Measurements from ENCODE around the gene P2RY1.
"Not testable (repeated sequence)": the region's sequence is repeated elsewhere in the genome, so short reads cannot be mapped to it uniquely, and the experiment has no call there.

The P2RY1 gene

DNA sequence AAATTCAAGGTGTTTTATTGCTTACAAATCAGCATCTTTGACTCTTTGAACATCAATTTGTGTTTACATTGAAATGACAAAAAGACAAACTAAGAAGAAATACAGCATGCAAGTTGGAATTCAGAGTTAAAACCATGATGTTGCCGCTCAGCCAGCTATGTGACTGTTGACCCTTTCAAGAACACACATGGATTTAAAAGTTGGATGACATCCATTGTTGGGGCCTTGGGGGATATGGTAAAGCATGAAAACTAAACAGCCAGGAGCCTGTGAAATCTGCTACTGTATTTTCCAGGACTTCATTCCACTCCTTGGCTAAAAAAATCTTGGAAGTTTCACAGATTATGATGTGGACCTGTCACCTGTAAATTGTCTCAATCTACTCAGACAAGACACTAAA is 4.6 kb downstream of the P2RY1 start:
- DNase-seq, result no peak

DNA sequence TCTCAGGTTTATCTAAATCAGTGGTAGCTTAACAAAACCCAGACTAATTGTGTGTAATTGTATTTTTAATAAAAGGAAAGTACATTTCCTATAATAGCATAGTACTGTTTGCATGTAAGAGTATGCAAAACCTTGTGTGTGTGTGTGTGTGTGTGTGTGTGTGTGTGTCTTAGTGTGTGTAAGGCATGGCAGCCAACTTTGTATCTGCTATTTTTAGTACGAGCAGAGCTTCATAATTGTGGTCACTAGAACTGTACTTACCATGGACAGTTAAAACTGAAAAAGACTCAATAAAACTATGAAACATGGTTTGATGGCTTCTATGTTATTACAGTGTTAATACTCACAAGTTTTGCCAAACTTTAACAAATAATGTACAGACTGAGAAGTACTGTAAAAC is 6.2 kb downstream of the P2RY1 start:
- no peak for DNase-seq

DNA sequence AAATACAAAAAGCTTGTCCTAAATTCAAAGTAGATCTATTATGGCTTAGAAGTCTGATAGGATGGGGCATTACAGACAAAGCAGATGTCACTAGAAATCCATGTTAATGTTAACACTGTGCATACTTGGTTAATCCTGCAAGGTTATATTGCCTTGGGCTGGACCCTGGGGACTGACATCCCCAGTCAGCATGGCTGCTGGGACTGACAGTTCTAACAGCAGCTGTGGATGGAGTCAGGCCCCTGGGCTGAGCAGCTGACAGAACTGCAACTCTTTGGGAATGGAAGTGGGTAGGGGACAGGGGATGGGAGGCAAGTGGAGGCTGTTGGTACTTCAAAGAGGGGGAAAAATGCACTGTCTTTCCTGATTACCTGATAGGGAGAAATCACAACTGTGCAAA is 7.5 kb downstream of the P2RY1 start:
- no peak for DNase-seq

DNA sequence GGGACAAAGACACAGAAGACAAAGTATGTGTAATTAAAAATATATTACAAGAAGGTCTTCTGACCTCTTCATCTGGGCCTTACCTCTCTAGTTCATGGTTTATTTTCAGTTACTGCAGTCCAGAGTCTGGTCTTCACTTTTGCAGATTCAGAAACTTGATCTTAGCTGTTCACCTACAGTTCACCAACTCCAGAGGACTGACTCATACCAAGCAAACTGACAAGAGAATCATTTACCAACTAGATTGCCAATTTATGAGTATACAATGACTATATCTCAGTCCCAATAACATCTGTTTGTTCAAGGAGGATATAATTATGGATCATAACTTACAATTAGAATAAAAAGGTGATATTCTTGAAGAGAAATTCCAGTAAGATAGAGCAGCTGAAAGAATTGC is 9.0 kb downstream of the P2RY1 start:
- DNase-seq, result no peak

DNA sequence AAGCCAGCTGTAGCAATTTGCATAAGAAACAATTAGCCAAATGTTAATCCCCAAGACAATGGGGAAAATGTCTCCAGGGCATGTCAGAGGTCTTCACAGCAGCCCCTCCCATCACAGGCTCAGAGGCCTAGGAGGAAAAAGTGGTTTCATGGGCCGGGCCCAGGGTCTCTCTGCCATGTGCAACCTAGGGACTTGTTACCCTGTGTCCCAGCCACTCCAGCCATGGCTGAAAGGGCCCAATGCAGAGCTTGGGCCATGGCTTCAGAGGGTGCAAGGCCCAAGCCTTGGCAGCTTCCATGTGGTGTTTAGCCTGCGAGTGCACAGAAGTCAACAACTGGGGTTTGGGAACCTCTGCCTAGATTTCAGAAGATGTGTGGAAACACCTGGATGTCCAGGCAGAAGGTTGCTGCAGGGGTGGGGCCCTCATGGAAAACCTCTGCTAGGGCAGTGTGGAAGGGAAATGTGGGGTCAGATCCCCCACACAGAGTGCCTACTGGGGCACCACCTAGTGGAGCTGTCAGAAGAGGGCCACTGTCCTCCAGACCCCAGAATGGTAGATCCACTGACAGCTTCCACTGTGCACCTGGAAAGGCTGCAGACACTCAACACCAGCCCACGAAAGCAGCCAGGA is 11.8 kb downstream of the P2RY1 start:
- not testable (repeated sequence) for DNase-seq

DNA sequence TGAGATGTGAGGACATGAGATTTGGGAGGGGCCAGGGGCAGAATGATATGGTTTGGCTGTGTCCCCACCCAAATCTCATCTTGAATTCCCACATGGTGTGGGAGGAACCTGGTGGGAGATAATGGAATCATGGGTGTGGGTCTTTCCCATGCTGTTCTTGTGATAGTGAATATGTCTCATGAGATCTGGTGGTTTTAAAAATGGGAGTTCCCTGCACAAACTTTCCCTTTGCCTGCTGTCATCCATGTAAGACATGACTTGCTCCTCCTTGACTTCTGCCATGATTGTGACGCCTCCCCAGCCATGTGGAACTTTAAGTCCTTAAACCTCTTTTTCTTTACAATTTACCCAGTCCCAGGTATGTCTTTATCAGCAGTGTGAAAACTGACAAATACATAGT is 12.7 kb downstream of the P2RY1 start:
- not testable (repeated sequence) for DNase-seq

DNA sequence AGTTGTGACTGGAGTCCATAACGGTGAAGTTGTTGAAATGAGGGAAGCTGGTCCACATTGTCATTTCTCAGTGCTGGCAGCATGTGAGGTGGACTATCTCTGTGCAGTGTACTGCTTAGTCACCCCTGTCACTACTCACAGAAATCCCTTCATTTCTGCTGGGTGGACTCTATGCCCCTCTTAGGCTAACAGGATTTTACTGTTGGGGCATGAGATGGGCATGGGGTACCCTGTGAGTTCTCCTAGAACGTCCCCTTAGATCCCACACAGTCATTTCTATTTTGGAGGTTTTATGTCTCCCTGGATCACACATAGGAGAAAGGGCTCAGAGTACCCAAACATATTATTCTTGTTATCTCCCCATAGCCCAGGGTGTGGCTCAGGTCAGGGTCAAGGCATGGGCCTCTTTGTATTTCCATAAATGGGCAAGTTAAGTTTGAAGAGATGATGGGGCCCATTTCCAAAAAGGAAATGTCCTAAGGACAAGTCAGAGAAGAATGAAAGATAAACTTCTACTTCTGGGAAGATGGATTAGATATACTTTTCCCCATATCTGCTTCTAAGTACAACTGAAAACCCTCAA is 15.2 kb downstream of the P2RY1 start:
- no peak for DNase-seq

DNA sequence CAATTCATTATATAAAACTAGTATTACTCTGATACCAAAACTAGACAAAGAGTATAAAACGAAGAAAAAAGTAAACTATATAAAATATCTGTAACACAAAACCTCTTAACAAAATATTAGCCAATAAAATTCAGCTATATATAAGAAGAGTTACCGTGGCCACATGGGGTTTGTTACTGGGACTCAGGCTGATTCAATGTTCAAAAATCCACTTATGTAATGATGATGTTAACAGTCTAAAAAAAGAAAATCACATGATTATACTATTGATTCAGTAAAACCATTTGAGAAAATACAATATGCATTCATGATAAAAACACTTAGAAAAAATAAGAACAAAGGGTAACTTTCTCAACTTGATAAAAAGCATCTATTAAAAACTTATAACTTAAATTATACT is 18.3 kb downstream of the P2RY1 start:
- no peak for DNase-seq

DNA sequence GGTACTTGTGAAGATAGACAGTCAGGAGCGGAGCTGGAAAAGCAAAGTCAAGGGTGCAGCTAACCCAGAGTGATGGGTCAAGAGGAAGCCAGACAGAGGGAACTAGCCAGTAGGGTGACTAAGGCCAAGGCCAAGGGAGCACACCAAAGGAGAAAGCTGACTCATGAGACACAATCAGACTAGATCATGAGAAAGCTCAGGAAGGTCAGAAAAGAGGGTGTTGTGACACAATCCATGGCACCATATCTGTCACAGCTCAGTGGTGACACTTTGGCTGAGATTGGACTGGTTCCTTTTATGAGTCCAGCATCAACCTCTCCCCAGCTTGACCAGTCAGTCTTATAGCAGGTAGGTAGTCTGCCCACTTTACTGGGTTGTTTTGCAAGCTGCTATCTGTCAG is 22.2 kb downstream of the P2RY1 start:
- DNase-seq, result no peak

DNA sequence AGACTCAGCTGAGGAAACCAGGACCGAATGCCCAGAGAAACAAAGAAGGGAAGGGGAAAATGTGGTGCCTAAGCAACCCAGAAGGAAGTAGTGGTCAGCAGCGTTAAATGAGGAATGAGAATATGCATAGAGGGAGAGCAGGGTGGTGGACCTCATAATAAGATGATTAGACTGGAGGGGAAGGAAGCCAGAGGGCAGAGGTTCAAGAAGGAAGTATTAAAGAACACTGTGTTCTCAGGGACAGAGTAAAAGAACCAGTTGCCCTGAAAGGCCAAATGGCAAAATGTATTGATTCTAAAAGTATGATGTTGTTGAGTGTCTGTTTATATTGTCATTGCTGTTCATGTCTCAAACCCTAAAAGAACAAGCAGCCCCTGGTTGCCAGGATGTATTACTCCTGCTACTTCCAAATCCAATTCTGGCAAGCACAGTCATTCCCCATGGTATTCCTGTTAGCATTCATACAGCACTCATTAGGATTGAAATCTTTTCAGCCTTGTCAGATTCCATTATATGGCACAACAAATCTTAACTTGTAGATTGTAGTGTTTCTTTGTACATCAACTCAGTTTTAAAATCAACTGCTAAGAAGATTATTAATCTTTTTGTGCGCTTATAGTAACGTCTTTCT is 23.4 kb downstream of the P2RY1 start:
- DNase-seq, result no peak

DNA sequence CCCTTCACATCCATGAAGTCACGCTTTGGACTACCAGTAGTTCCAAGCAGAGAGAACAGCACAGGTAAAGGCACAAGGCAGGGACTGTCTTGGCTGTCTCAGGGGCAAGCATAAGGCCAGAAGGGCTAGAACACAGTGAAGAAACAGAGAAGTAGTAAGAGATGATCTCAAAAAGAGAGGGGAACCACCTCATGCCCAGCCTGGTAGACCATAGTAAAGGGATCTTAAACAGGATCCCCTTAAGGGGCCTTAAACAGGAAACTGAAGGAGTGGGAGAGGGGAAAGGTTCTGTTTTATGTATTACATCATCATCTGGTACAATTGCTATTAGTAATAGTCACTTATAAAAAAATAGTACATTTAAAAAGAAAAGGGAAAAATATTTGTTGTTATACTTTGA is 25.8 kb downstream of the P2RY1 start:
- no peak for DNase-seq

DNA sequence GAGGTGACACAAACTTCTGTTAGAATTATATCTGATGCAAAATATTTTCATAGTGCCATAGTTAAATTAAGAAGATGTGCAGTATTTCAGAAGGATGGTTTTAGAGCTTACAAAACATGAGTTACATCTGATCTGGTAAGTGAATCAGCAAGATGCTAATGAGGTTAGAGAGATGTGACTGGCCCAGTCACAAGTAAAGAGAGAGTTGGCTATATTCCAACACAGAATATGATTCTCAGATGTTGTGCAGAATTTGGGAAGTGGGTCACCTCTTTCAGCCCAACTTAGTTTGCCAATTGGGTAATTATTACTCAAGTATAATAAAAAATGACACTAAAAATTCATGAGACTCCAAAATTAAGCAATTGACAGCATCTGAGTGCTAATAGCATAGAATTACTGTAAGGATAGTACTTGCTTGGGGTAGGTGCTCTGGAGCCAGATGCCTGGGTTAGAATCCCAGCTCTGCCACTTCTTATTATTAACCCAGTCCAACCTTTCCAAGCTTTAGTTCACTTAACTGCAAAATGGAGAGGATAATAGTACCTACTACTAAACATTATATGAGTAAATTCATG is 30.8 kb downstream of the P2RY1 start:
- no peak for DNase-seq

DNA sequence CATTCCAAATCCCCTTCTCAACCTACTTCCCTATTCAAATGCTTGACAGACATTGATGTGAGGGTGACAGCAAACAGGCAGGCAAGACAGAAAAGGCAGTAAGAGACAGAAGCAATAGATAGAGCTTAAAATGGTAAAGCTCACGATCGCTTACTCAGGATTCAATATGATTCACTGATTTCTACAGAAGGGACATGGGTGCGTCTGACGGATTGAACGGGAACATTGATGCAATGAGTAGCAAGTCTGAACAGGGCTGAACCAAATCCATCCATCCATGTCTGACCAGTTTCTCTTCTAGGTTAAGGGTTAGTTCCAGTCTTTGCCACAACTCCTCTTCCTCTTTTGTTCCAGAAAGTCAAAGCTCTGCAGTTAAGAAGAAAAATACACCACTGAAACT is 35.1 kb downstream of the P2RY1 start:
- no peak for DNase-seq

DNA sequence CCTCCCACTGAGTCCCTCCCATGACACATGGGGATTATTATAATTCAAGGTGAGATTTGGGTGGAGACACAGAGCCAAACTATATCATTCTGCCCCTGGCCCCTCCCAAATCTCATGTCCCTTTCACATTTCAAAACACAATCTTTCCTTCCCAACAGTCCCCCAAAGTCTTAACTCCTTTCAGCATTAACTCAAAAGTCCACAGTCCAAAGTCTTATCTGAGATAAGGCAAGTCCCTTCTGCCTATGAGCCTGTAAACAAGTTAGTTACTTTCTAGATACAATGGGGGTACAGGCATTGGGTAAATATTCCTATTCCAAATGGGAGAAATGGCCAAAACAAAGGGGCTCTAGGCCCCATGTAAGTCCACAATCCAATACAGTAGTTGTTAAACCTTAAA is 38.4 kb downstream of the P2RY1 start:
- not testable (repeated sequence) for DNase-seq

DNA sequence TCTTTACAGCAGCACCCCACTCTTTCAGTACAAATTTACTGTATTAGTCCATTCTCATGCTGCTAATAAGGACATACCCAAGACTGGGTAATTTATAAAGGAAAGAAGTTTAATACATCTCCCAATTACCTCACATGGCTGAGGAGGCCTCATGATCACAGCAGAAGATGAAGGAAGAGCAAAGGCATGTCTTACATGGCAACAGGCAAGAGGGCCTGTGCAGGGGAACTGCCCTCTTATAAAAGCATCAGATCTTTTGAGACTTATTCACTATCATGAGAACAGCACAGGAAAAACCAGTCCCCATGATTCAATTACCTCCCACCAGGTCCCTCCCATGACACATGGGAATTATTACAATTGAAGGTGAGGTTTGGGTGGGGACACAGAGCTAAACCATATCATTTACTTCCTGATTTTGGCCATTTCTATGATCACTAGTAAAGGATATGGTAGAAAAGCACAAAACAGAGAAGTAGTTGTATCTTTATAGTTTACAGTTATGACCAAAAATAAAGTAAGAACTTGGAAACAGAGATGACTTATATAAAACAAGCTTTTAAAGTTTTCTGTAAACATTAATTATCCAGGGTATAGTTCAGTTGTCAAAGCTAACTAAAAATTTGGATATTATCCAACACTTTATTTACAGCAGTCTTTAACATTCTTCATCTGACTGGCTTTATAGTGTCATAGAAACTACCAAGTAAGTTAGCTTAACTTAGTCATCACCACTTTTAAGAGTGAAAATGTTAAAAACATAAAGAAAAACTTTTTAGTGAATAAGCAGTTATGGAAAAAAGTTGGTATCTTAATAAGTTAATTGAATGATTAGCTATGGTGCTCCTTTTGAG is 40.2 kb downstream of the P2RY1 start:
- DNase-seq, result no peak

DNA sequence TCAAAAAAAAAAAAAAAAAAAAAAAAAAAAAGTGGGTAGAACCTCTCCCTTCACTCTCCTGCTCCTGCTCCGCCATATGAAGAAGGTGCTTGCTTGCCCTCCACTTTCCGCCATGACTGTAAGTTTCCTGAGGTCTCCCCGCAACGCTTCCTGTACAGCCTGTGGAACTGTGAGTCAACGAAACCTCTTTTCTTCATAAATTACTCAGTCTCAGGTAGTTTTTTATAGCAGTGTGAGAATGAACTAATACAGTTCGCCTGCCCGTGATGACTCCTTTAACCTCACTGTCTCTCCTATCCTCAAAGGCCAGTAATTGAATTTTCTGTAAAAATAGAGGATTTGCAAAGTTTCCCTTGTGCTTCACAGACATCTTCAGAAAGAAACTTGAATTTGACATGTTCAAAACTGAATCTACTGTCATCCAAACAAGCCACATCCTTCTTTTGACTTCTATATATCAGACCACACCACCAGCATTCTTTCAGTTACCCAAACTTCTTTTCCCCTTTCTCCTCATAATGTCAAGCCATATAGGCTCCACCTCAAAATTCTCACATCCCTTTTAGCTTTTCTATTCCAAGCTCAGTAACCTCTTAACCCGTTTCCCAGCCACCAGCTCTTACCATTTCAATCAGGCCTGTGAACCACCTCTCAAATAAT is 44.3 kb downstream of the P2RY1 start:
- no peak for DNase-seq

DNA sequence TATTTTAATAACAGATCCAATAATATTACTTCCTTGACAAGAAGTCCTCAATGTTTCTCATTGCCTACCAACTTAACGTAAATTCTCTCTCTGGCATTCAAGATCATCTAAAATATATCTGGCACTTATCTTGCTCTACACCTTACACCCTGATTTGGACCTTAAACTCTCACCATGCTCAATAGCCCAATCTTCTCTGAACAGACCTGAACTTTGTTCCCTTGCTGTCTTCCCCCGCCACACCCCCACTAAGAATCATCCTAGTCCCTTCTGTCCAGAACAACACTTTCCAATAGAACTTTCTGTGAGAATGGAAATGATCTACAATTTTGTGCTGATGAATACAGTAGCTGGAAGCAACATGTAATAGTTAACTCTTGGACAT is 44.9 kb downstream of the P2RY1 start:
- no peak for DNase-seq

DNA sequence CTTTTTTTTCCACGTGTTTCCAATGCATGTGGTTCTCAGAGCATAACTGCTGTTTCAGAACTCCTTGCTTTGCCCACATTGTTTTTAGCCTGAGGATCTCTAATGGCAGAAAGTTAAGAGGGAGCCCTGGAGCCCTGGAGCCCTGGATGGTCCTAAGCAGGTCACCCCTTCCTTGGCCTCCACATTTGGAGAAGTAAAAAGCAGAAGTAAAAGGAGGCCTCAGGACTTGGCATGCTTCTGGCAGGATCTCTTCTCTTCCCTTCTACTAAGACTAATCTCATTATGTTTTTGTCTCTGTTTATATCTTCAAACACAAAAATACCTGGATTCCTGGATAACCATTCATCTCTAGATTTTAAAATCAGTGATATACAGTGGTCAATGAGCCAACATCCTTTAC is 50.1 kb downstream of the P2RY1 start:
- no peak for DNase-seq

All from effector CD8-positive, alpha-beta T cell (primary cell).